HG02588 (cell line): ENCODE data around the gene BTNL2.

Experiments
- ATAC-seq: cut with Tn5 transposase; IDR thresholded peaks from one replicate; pipeline ENCODE4 v1.9.1; 2021; ENCODE audit warnings: mild to moderate bottlenecking, moderate library complexity; ENCODE audit not compliant: unreplicated experiment

Gene BTNL2

DNA sequence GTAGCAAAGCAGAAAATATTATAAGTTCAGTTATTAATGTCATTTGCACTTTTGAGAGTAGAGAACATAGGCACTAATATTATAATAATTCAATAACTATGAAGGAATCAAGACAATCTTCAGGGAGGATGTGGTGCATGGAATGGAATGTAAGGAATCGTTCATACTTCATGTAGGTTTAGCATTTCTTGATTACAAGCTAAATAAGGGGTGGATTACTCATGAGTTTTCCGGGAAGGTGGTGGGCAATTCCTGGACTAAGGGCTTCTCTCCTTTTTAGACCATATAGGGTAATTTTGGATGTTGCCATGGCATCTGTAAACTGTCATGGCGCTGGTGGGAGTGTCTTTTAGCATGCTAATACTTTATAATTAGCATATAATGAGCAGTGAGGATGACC is 9.1 kb upstream of the BTNL2 start:
- no peak for ATAC-seq

GRCh38 chr6:32415521-32416019 is 8.6 kb upstream of the BTNL2 start:
- ATAC-seq = no peak

DNA sequence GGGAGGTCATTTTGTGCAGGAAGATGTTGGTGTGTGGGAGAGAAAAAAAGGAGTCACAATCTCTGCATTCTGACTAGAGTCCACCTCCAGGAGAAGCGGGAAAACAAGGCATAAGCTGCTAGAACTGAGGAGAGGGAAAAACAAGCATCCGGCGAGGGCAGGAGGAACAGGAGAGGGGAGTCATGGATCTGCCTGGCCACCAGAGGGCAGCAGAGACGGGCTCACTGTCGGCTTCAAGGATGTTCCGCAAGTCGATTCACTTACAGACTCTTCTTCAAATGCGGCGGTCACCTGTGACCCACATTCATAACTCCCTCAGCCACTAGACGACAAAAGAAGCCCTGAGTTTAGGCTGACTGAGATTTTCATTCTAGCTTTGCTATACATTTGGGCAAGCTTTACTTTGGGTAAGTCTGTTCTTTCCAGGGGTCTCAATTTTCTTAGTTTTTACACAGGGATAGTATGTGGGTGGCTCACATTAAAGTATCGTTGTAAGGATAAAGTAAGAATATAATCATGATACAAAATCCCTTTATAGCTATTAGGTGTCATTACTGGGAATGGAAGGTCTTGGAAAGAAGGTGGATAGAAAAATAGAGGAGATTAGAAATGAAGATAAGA is 6.6 kb upstream of the BTNL2 start:
- ATAC-seq = no peak

- ATAC-seq = no peak
These were observed 4.8 kb upstream of the BTNL2 start for GRCh38 chr6:32411566-32412327.

- no peak for ATAC-seq
These were observed 3.9 kb upstream of the BTNL2 start for GRCh38 chr6:32410906-32411305.

DNA sequence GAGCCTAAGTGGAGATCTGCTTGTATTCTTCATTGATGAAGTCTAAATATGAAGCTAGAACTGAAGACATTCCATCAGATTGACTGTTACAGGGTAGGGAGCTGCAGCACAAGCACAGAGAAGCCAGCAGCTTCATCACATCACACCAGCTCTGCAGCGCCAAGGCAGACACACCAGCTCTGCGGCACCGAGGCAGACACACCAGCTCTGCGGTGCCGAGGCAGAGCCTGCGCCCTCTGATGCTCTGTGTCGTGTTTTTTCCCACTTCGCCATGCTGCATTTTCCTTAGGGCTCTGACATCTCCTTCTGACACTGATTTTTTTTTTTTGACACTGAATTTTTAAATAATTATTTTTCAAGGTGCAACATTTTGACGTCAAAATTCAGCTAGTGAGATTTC is 784 bp downstream of the BTNL2 start:
- no peak for ATAC-seq

- no peak for ATAC-seq
These were observed 1.3 kb downstream of the BTNL2 start for GRCh38 chr6:32405656-32406055.

DNA sequence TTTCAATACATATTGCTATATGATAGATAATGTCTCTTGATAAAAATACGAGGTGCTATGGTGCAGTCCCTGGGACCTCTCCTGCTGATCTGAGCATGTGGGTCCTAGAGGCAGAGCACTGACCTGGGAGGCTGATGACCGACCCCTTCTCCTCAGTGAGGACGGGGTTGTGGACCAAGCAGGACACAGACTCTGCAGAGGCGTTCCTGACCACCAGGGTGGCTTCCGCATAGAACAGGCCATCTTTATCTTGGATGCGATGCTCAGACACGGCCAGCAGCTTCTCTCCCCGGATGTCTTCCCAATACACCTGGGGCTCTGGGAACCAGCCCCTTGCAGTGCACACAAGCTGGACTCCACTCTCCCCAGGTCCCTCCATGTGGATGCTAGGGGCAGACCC is 4.2 kb downstream of the BTNL2 start:
- no peak for ATAC-seq

DNA sequence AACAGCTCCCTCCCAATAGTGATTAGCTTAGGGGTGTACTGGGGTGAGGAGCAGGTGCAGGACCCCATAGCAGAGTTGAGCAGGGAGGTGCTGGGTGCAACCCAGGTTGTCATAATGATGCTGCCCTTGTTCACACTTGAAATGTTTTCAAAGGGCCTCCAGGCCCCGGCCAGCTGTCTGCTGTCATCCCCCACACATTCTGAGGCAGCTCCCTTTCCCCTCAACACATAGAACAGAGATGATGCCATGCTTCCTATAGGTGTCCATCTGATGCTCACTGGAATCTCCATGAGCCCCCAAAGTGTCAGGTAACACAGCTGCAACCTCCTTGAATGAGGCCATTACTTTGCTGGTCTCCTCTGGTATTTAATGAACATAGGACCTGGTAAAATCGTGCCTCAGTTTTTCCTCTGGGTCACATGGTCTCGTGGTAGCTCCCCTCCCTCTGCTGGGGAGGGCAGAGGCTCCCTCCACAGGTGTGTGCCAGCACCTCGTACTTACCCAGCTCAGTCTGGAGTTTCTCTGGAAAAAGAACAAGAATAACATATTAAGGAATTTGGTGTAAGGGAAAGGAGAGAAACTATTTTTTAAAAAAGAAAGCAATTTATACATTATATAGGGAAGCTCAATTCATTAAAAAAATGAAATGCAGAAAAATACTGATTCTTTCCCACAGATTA is 5.6 kb downstream of the BTNL2 start:
- ATAC-seq = no peak

GRCh38 chr6:32397252-32397920 is 9.6 kb downstream of the BTNL2 start:
- peak; percentile 65 for ATAC-seq

GRCh38 chr6:32396028-32396427 is 11.0 kb downstream of the BTNL2 start:
- no peak for ATAC-seq

DNA sequence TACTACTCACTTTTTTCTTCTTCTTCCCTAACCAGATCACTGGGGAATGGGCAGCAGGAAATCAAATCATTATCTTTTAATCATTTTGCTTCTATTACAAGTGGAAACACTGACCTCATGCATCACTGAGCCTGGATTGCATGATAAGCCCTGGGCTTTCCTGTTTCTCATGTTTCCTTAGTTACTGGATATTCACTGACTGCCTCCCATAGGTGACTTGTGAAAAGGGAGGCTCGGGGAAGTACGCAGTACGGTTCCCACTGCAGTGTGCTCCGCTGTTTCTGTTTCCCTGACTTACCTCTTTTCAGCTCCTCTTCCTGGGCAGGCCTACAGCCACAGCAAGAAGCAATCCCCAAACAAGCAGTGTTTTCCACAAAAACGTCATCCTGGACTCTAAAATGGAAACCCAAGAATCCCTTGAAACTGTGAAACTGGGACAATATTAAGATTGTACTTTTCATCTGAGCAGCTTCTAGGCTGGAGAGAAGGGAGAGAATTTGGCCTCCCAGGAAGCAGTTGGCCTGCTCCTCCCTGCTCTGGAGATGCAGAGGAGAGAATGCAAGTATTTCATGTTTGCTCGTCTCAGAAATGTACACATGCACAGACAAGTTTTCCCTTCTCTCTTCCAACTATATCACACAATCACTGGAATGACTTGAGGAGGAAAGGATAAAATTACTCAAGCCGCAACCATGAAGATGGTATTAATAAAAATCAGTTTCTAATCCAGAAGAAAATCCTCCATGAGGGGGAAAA is 13.1 kb downstream of the BTNL2 start:
- no peak for ATAC-seq

GRCh38 chr6:32391505-32391904 is 15.5 kb downstream of the BTNL2 start:
- no peak for ATAC-seq

GRCh38 chr6:32387589-32388340 is 19.2 kb downstream of the BTNL2 start:
- no peak for ATAC-seq

DNA sequence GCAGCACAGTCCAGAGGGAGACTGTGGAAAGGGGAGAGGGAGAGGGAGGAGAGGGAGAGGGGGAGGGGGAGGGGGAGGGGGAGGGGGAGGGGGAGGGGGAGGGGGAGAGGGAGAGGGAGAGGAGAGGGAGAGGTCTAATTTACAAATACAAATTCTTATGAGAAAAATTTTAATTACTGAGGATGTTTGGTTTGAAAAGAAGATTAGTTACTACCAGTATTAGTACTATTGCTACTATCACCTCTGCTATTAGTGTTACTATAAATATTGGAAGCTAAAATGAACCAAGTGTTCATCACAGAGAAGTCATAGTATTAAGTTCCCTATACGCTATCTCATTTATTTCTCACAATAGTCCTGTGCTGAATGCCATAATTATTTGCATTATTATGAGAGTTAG is 20.9 kb downstream of the BTNL2 start:
- ATAC-seq = no peak

DNA sequence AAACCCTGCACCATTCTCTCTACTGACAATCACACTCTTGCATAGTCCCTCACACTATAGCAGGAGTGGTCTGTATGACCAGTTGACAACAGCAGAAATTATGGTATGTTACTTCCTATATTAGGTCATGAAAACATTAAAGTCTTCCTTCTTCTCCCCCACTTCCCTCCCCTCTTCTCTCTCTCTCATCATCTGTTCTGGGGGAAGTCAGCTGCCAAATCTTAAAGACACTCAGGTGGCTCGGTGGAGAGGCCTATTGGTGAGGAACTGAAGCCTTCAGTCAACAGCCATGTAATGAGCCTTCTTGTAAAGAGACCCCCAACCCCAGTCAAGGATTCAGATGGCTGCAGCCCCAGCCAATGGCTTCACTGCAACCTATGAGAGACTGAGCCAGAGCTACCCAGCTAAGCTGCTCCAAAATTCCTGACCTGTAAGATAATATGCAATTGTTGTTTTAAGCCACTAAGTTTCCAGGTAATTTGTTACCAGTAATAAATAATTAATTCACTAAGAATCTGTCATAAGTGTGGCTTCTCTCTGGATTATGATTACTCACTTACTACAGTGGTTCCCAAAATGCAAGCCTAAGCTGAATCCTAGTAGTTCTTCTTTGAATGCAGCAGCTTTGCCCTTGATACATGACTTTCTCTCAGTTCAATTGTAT is 24.1 kb downstream of the BTNL2 start:
- ATAC-seq = no peak

DNA sequence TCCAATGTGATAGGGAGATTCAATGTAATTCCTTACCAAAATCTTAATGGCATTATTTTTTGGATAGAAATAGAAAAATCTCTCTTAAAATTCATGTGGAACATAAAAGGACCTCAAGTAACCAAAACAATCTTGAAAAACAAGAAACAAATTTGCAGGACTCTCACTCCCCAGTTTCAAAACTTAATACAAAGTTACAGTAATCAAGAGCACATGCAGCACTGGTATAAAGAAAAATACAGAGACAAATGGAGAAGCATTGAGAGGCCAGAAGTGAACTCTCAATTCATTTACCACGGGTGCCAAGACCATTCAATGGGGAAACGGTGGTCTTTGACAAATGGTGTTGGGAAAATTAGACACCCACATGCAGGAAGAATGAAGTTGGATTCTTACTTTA is 27.4 kb downstream of the BTNL2 start:
- ATAC-seq = no peak

DNA sequence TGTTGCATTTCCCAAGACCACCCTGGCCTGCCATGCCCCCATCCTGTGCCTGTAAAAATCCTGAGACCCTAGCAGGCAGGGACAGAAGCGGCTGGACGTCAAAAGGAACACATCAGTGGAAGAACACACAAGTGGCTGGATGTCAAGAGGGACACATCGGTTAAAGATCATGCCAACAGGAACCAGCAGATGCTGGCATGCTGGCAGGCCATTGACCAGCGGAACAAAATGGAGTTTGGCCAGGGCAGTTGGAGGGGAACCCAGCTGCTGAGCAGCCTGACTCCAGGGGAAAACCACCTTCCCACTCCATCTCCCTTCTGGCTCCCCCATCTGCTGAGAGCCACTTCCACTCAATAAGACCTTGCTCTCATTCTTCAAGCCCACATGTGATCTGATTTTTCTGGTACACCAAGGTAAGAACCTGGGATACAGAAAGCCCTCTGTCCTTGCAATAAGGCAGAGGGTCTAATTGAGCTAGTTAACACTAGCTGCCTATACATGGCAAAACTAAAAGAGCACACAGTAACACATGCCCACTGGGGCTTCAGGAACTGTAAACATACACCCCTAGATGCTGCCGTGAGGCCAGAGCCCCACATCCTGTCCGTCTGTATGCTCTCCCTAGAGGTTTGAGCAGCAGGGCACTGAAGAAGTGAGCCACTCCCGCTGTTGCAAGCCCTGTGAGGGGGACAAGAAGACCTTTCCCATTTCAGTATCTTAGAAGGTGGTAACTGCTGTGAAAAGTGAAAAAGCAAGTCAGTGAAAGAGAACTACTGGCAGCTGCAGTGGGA is 31.0 kb downstream of the BTNL2 start:
- ATAC-seq = no peak

GRCh38 chr6:32371803-32372202 is 35.2 kb downstream of the BTNL2 start, which contains the start of gene TSBP1:
Gene TSBP1, minus strand, starts transcription at chr6:32371903. Its CDS starts 197 bp downstream, at chr6:32371706.
- ATAC-seq = no peak
